Lung (tissue), 12 donors: ENCODE measurements around the gene TDRD5. TPM values are rescaled to one million over a fixed set of nuclear protein-coding genes. Genes with fewer than 3 reads are reported as not detected.

Source experiments
- ATAC-seq: fragments of 200-7000 bp; cut with Tn5 transposase; one replicate; pipeline ENCODE4 v1.9.1; 2020; ENCODE audit warnings: moderate number of reproducible peaks; ENCODE audit not compliant: insufficient read depth, low FRiP score
- DNase-seq, 3 donors: peaks; one replicate each; pipeline ENCODE4 v3.0.0-alpha.2; 2013 to 2017
- H3K27ac ChIP-seq, 2 donors: one replicate each; pipeline ENCODE4 v1.5.1; 2013; ENCODE audit warnings: mild to moderate bottlenecking in 2 of 2, moderate library complexity in 2 of 2, control low read depth in 1 of 2, inconsistent platforms in 1 of 2, low read depth in 1 of 2, low read length in 1 of 2
- H3K27me3 ChIP-seq, 3 donors: one replicate each; pipeline ENCODE4 v1.5.1; 2013; ENCODE audit warnings: low read length in 2 of 3; ENCODE audit not compliant: control insufficient read depth in 3 of 3, insufficient read depth in 3 of 3
- H3K36me3 ChIP-seq, 4 donors: one replicate each; pipeline ENCODE4 v1.5.1; 2013; ENCODE audit warnings: low read length in 4 of 4, mild to moderate bottlenecking in 1 of 4, moderate library complexity in 1 of 4; ENCODE audit not compliant: control insufficient read depth in 4 of 4, insufficient read depth in 4 of 4
- H3K4me1 ChIP-seq, 5 donors: one replicate each; pipeline ENCODE4 v1.5.1; 2013; ENCODE audit warnings: low read length in 5 of 5, mild to moderate bottlenecking in 2 of 5, moderate library complexity in 1 of 5; ENCODE audit not compliant: control insufficient read depth in 5 of 5, insufficient read depth in 5 of 5
- H3K4me3 ChIP-seq: one replicate; pipeline ENCODE4 v1.5.1; 2013; ENCODE audit warnings: mild to moderate bottlenecking, control low read depth, moderate library complexity
- H3K9ac ChIP-seq, 2 donors: one replicate each; pipeline ENCODE4 v1.5.1; 2013; ENCODE audit warnings: low read length in 2 of 2, control low read depth in 1 of 2; ENCODE audit not compliant: insufficient read depth in 1 of 2
- H3K9me3 ChIP-seq, 4 donors: one replicate each; pipeline ENCODE4 v1.5.1; 2013; ENCODE audit warnings: low read length in 3 of 4, mild to moderate bottlenecking in 1 of 4, moderate library complexity in 1 of 4; ENCODE audit not compliant: control insufficient read depth in 4 of 4, insufficient read depth in 3 of 4
- CTCF ChIP-seq: IDR thresholded peaks from 2 replicates; pipeline ENCODE4 v1.5.1; 2012; ENCODE audit warnings: mild to moderate bottlenecking; ENCODE audit errors: control extremely low read depth, extremely low read depth
- WGBS, 2 donors: extraction: QIAGEN DNeasy Blood & Tissue Kit; methylation state at CpG; one replicate each; pipeline ENCODE4 v1.1.7; 2013; 5-methylcytosine and 5-hydroxymethylcytosine counted together
- polyA plus RNA-seq, 2 donors: library from polyadenylated mRNA; stranded (reverse); fragments of 200-250 nt; gene quantifications; one replicate each; pipeline ENCODE4 v1.2.1, GENCODE V29; 2013
- total RNA-seq, 2 donors: library from RNA; depleted of rRNA in 1 of 2; stranded (reverse); fragments of >200 nt in 1 of 2; gene quantifications; one replicate each; pipeline ENCODE4 v1.2.1, GENCODE V29; 2014 to 2021
- donor health status: control.
- donor health status: control.
- donor health status: Bipolar disorder and iron deficiency.
- donor health status: healthy.
- donor health status: DM: yes; HTN: yes; CAD: no.

Gene TDRD5
- total and polyA plus RNA-seq, 4 donors = 0.05 to 0.37 (median 0.15) TPM

GRCh38 chr1:179587336-179587735 is 4.3 kb upstream of the TDRD5 start:
- H3K9ac ChIP-seq = no peak overlapping the region
- no peak for TF ChIP-seq CTCF
- H3K4me1 ChIP-seq = peaks cover 0 to 7% (median 2%) of the 10 kb centered on the region in 5 donors
- H3K36me3 ChIP-seq = no peaks in the 10 kb centered on the region
- peaks cover 0 to 19% (median 4%) of the 10 kb centered on the region in 3 donors for H3K27me3 ChIP-seq
- ATAC-seq (no peak), DNase-seq (no peak)
- H3K4me3 ChIP-seq = no peak overlapping the region
- no peak overlapping the region for H3K27ac ChIP-seq
- WGBS, 2 donors = 86 to 91% methylated on average over 6 of the region's 6 CpGs
- peaks cover 0 to 25% (median 0%) of the 10 kb centered on the region in 4 donors for H3K9me3 ChIP-seq

GRCh38 chr1:179588425-179589024 is 3.1 kb upstream of the TDRD5 start:
- Histone ChIP-seq H3K9ac (no peak overlapping the region), H3K27ac (no peak overlapping the region), H3K4me1 (peaks cover 0 to 7% (median 2%) of the 10 kb centered on the region in 5 donors), H3K4me3 (no peak overlapping the region), H3K27me3 (peaks cover 1 to 28% (median 16%) of the 10 kb centered on the region in 3 donors), H3K36me3 (no peaks in the 10 kb centered on the region), H3K9me3 (peaks cover 0 to 25% (median 0%) of the 10 kb centered on the region in 4 donors)
- DNase-seq = no peak
- 92 to 96% methylated on average over 18 of the region's 18 CpGs for WGBS, 2 donors
- no peak for TF ChIP-seq CTCF
- no peak for ATAC-seq

- DNase-seq = no peak
- Histone ChIP-seq H3K27ac (no peak overlapping the region), H3K9me3 (peaks cover 0 to 25% (median 0%) of the 10 kb centered on the region in 4 donors), H3K9ac (no peak overlapping the region), H3K36me3 (no peaks in the 10 kb centered on the region), H3K4me3 (no peak overlapping the region), H3K27me3 (peaks cover 3 to 31% (median 18%) of the 10 kb centered on the region in 3 donors), H3K4me1 (peaks cover 0 to 7% (median 2%) of the 10 kb centered on the region in 5 donors)
- TF ChIP-seq CTCF = no peak
- WGBS, 2 donors = 85 to 93% methylated on average over 4 of the region's 4 CpGs
- ATAC-seq = no peak
These were observed 2.1 kb upstream of the TDRD5 start for GRCh38 chr1:179589509-179589908.
